ENCODE measurements around the gene PKNOX2. TPM values are rescaled to one million over a fixed set of nuclear protein-coding genes. Genes with fewer than 3 reads are reported as not detected.

PKNOX2 gene
- total and polyA plus RNA-seq, 4 donors: 3.1 to 10.6 (median 7.9) TPM

GRCh38 chr11:125138966-125139365 is 25.6 kb upstream of the PKNOX2 start:
- WGBS, 2 donors: 89 to 92% methylated on average over 8 of the region's 8 CpGs
- H3K36me3 ChIP-seq (ENCODE audit: control insufficient read depth in 4 of 4, insufficient read depth in 4 of 4, low read length in 4 of 4): no peaks in the 10 kb centered on the region
- peaks cover 0 to 2% (median 0%) of the 10 kb centered on the region in 4 donors for H3K9me3 ChIP-seq (ENCODE audit: control insufficient read depth in 4 of 4, insufficient read depth in 3 of 4, low read length in 3 of 4)
- no peaks in the 10 kb centered on the region for H3K27me3 ChIP-seq (ENCODE audit: control insufficient read depth in 3 of 3, insufficient read depth in 3 of 3, low read length in 2 of 3)
- H3K4me3 ChIP-seq: no peak overlapping the region
- H3K27ac ChIP-seq (ENCODE audit: low read depth in 1 of 2, low read length in 1 of 2): no peak overlapping the region
- H3K4me1 ChIP-seq (ENCODE audit: control insufficient read depth in 5 of 5, insufficient read depth in 5 of 5, low read length in 5 of 5): peaks cover 0 to 27% (median 0%) of the 10 kb centered on the region in 5 donors
- ATAC-seq (ENCODE audit: insufficient read depth, low FRiP score): no peak
- no peak overlapping the region for H3K9ac ChIP-seq (ENCODE audit: insufficient read depth in 1 of 2, low read length in 2 of 2)
- no peak for DNase-seq
- TF ChIP-seq CTCF (IDR thresholded peaks at IDR 0.05; ENCODE audit: control extremely low read depth, extremely low read depth): no peak

GRCh38 chr11:125139778-125140177 is 24.8 kb upstream of the PKNOX2 start:
- H3K4me3 ChIP-seq: no peak overlapping the region
- no peaks in the 10 kb centered on the region for H3K36me3 ChIP-seq (ENCODE audit: control insufficient read depth in 4 of 4, insufficient read depth in 4 of 4, low read length in 4 of 4)
- no peak overlapping the region for H3K9ac ChIP-seq (ENCODE audit: insufficient read depth in 1 of 2, low read length in 2 of 2)
- ATAC-seq (ENCODE audit: insufficient read depth, low FRiP score) (no peak), DNase-seq (peak; percentile 29 to 63 (median 62))
- H3K9me3 ChIP-seq (ENCODE audit: control insufficient read depth in 4 of 4, insufficient read depth in 3 of 4, low read length in 3 of 4): peaks cover 0 to 2% (median 0%) of the 10 kb centered on the region in 4 donors
- no peaks in the 10 kb centered on the region for H3K27me3 ChIP-seq (ENCODE audit: control insufficient read depth in 3 of 3, insufficient read depth in 3 of 3, low read length in 2 of 3)
- WGBS, 2 donors: 68 to 73% methylated on average over 3 of the region's 3 CpGs
- peaks cover 0 to 27% (median 0%) of the 10 kb centered on the region in 5 donors for H3K4me1 ChIP-seq (ENCODE audit: control insufficient read depth in 5 of 5, insufficient read depth in 5 of 5, low read length in 5 of 5)
- no peak overlapping the region for H3K27ac ChIP-seq (ENCODE audit: low read depth in 1 of 2, low read length in 1 of 2)
- TF ChIP-seq CTCF (IDR thresholded peaks at IDR 0.05; ENCODE audit: control extremely low read depth, extremely low read depth): no peak

- Histone ChIP-seq H3K9ac (ENCODE audit: insufficient read depth in 1 of 2, low read length in 2 of 2) (no peak overlapping the region), H3K27me3 (ENCODE audit: control insufficient read depth in 3 of 3, insufficient read depth in 3 of 3, low read length in 2 of 3) (no peaks in the 10 kb centered on the region), H3K27ac (ENCODE audit: low read depth in 1 of 2, low read length in 1 of 2) (no peak overlapping the region), H3K4me1 (ENCODE audit: control insufficient read depth in 5 of 5, insufficient read depth in 5 of 5, low read length in 5 of 5) (peaks cover 0 to 27% (median 0%) of the 10 kb centered on the region in 5 donors), H3K4me3 (no peak overlapping the region), H3K9me3 (ENCODE audit: control insufficient read depth in 4 of 4, insufficient read depth in 3 of 4, low read length in 3 of 4) (peaks cover 0 to 2% (median 0%) of the 10 kb centered on the region in 4 donors), H3K36me3 (ENCODE audit: control insufficient read depth in 4 of 4, insufficient read depth in 4 of 4, low read length in 4 of 4) (no peaks in the 10 kb centered on the region)
- DNase-seq (peak; percentile 69 to 83 (median 75)), ATAC-seq (ENCODE audit: insufficient read depth, low FRiP score) (no peak)
- no peak for TF ChIP-seq CTCF (IDR thresholded peaks at IDR 0.05; ENCODE audit: control extremely low read depth, extremely low read depth)
- WGBS, 2 donors: 48 to 49% methylated on average over 8 of the region's 8 CpGs
These were observed 24.3 kb upstream of the PKNOX2 start for GRCh38 chr11:125140233-125140632.

GRCh38 chr11:125141178-125141577 is 23.4 kb upstream of the PKNOX2 start:
- Histone ChIP-seq H3K4me3 (no peak overlapping the region), H3K36me3 (ENCODE audit: control insufficient read depth in 4 of 4, insufficient read depth in 4 of 4, low read length in 4 of 4) (no peaks in the 10 kb centered on the region), H3K27me3 (ENCODE audit: control insufficient read depth in 3 of 3, insufficient read depth in 3 of 3, low read length in 2 of 3) (no peaks in the 10 kb centered on the region), H3K9ac (ENCODE audit: insufficient read depth in 1 of 2, low read length in 2 of 2) (no peak overlapping the region), H3K4me1 (ENCODE audit: control insufficient read depth in 5 of 5, insufficient read depth in 5 of 5, low read length in 5 of 5) (peaks cover 0 to 27% (median 0%) of the 10 kb centered on the region in 5 donors), H3K9me3 (ENCODE audit: control insufficient read depth in 4 of 4, insufficient read depth in 3 of 4, low read length in 3 of 4) (peaks cover 0 to 2% (median 0%) of the 10 kb centered on the region in 4 donors), H3K27ac (ENCODE audit: low read depth in 1 of 2, low read length in 1 of 2) (no peak overlapping the region)
- no peak for DNase-seq
- 61 to 69% methylated on average over 12 of the region's 12 CpGs for WGBS, 2 donors
- TF ChIP-seq CTCF (IDR thresholded peaks at IDR 0.05; ENCODE audit: control extremely low read depth, extremely low read depth): no peak
- no peak for ATAC-seq (ENCODE audit: insufficient read depth, low FRiP score)

Data from lung (tissue), 12 donors.